Small intestine (tissue), 7 donors: ENCODE results near the gene ARFGEF3. TPM values are rescaled to one million over a fixed set of nuclear protein-coding genes. Genes with fewer than 3 reads are reported as not detected.

ENCODE experiments used
- DNase-seq, 2 donors: peaks; one replicate each; pipeline versions ENCODE4 v3.0.0 to v3.0.0-alpha.2; 2013
- FAIRE-seq: peaks from 2 replicates; lab custom pipeline; 2012; peaks lifted over from hg19 to GRCh38; lab: Jason Lieb, UNC
- H3K27ac ChIP-seq, 3 donors: one replicate each; pipeline ENCODE4 v1.5.1; 2013; ENCODE audit warnings: low read length in 2 of 3, mild to moderate bottlenecking in 2 of 3, control low read depth in 1 of 3, inconsistent platforms in 1 of 3, low read depth in 1 of 3, moderate library complexity in 1 of 3
- H3K27me3 ChIP-seq, 3 donors: one replicate each; pipeline ENCODE4 v1.6.1; 2013; ENCODE audit warnings: low read length in 3 of 3, inconsistent platforms in 1 of 3; ENCODE audit not compliant: control insufficient read depth in 3 of 3, insufficient read depth in 3 of 3
- H3K36me3 ChIP-seq, 3 donors: one replicate each; pipeline ENCODE4 v1.6.1; 2013; ENCODE audit warnings: low read length in 3 of 3, inconsistent platforms in 1 of 3, low read depth in 1 of 3, mild to moderate bottlenecking in 1 of 3, moderate library complexity in 1 of 3; ENCODE audit not compliant: control insufficient read depth in 3 of 3, insufficient read depth in 2 of 3
- H3K4me1 ChIP-seq, 3 donors: one replicate each; pipeline ENCODE4 v1.6.1; 2013; ENCODE audit warnings: low read length in 2 of 3, inconsistent platforms in 1 of 3, low read depth in 1 of 3, mild to moderate bottlenecking in 1 of 3, moderate library complexity in 1 of 3; ENCODE audit not compliant: control insufficient read depth in 3 of 3, insufficient read depth in 2 of 3
- H3K4me3 ChIP-seq, 3 donors: one replicate each; pipeline ENCODE4 v1.5.1; 2013; ENCODE audit warnings: low read length in 3 of 3, control low read depth in 1 of 3, inconsistent platforms in 1 of 3, low read depth in 1 of 3, mild to moderate bottlenecking in 1 of 3, moderate library complexity in 1 of 3
- H3K9me3 ChIP-seq, 2 donors: one replicate each; pipeline ENCODE4 v1.6.1; 2013; ENCODE audit warnings: low read depth in 1 of 2, low read length in 1 of 2; ENCODE audit not compliant: control insufficient read depth in 2 of 2, insufficient read depth in 1 of 2
- WGBS, 3 donors: extraction: QIAGEN DNeasy Blood & Tissue Kit; methylation state at CpG; one replicate each; pipeline ENCODE4 v1.1.7; 2013; 5-methylcytosine and 5-hydroxymethylcytosine counted together
- polyA plus RNA-seq, 4 donors: library from polyadenylated mRNA; stranded (reverse) in 3 of 4; unstranded in 1 of 4; fragments of 200-250 nt in 3 of 4; fragments of 120-200 nt in 1 of 4; gene quantifications; one replicate each; pipeline versions ENCODE4 v1.2.1 to v1.2.3, GENCODE V29; 2013
- donor health status: healthy with polysubstance abuse.
- donor health status: control.
- donor health status: control.
- donor health status: Bipolar disorder and iron deficiency.
- donor health status: healthy.

The ARFGEF3 gene
- polyA plus RNA-seq, 4 donors, result 0.27 to 6.2 (median 2.9) TPM

DNA sequence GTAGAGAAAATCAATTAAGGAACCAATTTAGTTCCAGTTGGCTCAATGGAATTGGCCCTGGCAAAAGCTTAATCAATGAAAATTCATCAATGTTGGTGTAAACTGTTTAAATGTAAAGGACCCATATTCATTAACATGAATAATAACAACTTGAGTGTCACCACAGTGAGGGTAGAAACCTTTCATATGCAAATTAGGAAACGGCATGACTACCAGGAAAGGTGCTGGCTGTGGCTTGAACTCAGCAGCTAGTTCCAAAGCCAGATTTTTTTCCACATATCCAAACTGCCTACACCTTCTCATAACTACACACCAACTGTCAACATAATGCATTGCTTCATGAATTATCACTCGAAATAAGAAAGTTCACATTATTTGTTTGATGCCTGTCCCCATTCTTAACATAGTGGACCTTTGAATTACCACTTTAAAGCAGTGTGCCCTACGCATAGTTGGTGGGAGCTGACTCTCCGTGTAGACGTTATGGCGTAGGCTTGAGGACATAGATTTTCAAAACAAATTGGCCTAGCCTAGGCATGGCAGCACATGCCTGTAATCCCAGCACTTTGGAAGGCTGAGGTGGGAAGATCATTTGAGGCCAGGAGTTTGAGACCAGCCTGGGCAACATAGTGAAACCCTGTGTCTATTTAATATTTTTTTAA is 36.8 kb downstream of the ARFGEF3 start:
- H3K36me3 ChIP-seq, result no peaks in the 10 kb centered on the region
- no peak overlapping the region for H3K27ac ChIP-seq
- WGBS, 3 donors, result 78 to 88% (median 87%) methylated on average over 6 of the region's 6 CpGs
- FAIRE-seq, result no peak
- H3K4me1 ChIP-seq, result no peaks in the 10 kb centered on the region
- DNase-seq, result no peak
- H3K9me3 ChIP-seq, result no peaks in the 10 kb centered on the region
- H3K4me3 ChIP-seq, result no peak overlapping the region
- no peaks in the 10 kb centered on the region for H3K27me3 ChIP-seq

GRCh38 chr6:138201836-138202235 is 40.1 kb downstream of the ARFGEF3 start:
- Histone ChIP-seq H3K27ac (no peak overlapping the region), H3K36me3 (no peaks in the 10 kb centered on the region), H3K27me3 (no peaks in the 10 kb centered on the region), H3K9me3 (no peaks in the 10 kb centered on the region), H3K4me3 (no peak overlapping the region), H3K4me1 (no peaks in the 10 kb centered on the region)
- FAIRE-seq (no peak), DNase-seq (no peak)
- 94 to 95% (median 95%) methylated on average over 4 of the region's 4 CpGs for WGBS, 3 donors

- no peaks in the 10 kb centered on the region for H3K27me3 ChIP-seq
- no peak for FAIRE-seq
- H3K4me3 ChIP-seq, result no peak overlapping the region
- H3K4me1 ChIP-seq, result no peaks in the 10 kb centered on the region
- no peak overlapping the region for H3K27ac ChIP-seq
- H3K36me3 ChIP-seq, result no peaks in the 10 kb centered on the region
- DNase-seq, result no peak
- H3K9me3 ChIP-seq, result no peaks in the 10 kb centered on the region
- 86 to 97% (median 91%) methylated on average over 2 of the region's 2 CpGs for WGBS, 3 donors
Measured at GRCh38 chr6:138203315-138203714, 41.6 kb downstream of the ARFGEF3 start.

DNA sequence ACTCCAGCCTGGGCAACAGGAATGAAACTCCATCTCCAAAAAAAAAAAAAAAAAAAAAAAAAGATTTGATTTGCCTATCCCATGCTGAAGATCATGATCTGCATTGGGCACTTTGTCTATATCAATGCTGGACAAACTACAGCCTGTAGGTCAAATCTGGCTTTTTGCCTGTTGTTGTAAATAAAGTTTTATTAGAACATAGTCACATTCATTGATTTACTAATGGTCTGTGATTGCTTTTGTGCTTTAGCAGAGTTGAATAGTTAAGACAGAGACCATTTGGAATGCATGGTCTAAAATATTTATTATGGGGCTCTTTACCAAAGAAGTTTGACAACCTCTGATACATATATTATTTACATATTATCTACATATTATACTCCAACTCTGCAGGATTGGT is 42.6 kb downstream of the ARFGEF3 start:
- Histone ChIP-seq H3K4me1 (no peaks in the 10 kb centered on the region), H3K4me3 (no peak overlapping the region), H3K36me3 (no peaks in the 10 kb centered on the region), H3K9me3 (no peaks in the 10 kb centered on the region), H3K27ac (no peak overlapping the region), H3K27me3 (no peaks in the 10 kb centered on the region)
- DNase-seq (no peak), FAIRE-seq (no peak)

DNA sequence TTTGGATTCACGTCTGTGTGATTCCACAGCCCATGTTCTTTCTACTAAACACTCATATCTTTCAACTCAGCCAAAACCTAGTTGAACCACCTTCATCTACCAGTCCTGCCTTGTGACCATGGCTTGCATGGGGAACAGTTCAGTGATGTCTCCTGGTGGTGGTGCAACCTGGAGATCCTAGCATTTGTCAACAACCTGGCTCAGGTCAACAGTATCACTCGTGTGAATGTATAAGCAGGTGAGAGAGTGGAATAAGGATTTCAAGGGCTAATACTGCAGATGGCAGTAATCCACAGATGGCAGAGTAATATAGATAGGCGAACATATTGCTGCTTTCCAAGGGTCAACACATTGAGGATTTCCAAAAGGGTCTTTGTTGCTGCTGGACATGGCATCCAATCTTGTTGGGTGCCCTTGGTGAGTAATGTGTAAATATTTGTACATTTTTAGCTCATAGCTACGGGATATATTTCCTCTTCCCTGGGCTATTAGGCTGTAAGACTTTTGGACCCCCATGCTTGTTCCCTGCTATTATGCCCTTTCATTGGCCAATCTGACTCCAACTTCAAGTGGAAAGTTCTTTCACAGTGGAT is 43.1 kb downstream of the ARFGEF3 start:
- H3K27ac ChIP-seq, result no peak overlapping the region
- FAIRE-seq (no peak), DNase-seq (no peak)
- H3K4me1 ChIP-seq, result no peaks in the 10 kb centered on the region
- H3K4me3 ChIP-seq, result no peak overlapping the region
- H3K36me3 ChIP-seq, result no peaks in the 10 kb centered on the region
- WGBS, 3 donors, result 80 to 87% (median 82%) methylated on average over 4 of the region's 4 CpGs
- H3K27me3 ChIP-seq, result peaks cover 0 to 1% (median 0%) of the 10 kb centered on the region in 3 donors
- no peaks in the 10 kb centered on the region for H3K9me3 ChIP-seq

DNA sequence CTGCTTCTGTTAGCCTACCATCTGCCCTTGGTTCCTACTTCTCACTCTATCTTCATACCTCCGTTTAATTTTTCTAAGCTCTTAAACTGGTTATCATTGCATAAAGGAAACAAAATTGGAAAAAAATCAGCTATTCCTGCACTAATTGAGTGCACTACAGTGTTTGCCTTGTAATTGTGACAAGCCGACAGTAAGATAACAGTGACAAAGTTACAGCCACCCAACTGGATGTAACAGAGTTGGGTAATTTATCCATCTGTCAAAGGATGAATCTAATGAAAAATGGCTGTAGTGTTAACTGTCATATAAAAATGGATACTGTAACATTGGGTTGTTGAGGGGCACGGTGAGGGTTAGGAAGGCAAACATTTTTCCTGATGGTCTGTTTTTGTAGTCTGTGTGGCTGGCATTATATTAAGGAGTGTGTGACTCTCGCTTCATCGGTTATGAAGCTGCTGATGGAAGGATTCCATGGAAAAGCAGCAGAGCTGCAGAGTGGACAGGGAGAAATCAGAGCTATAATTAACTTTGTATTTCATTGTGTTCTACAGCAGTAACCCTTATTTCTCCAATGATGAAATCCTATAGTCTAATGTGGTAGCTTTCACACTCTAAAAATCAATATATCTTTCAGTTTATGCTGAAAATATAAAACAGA is 43.8 kb downstream of the ARFGEF3 start:
- Histone ChIP-seq H3K4me1 (no peaks in the 10 kb centered on the region), H3K4me3 (no peak overlapping the region), H3K27ac (no peak overlapping the region), H3K36me3 (no peaks in the 10 kb centered on the region), H3K27me3 (peaks cover 0 to 2% (median 0%) of the 10 kb centered on the region in 3 donors), H3K9me3 (no peaks in the 10 kb centered on the region)
- no peak for FAIRE-seq
- 82% methylated on average over 5 of the region's 5 CpGs for WGBS, 3 donors
- DNase-seq, result no peak

GRCh38 chr6:138206862-138207261 is 45.1 kb downstream of the ARFGEF3 start:
- Histone ChIP-seq H3K36me3 (no peaks in the 10 kb centered on the region), H3K27me3 (peaks cover 0 to 2% (median 0%) of the 10 kb centered on the region in 3 donors), H3K4me3 (no peak overlapping the region), H3K9me3 (no peaks in the 10 kb centered on the region), H3K4me1 (no peaks in the 10 kb centered on the region), H3K27ac (no peak overlapping the region)
- FAIRE-seq (no peak), DNase-seq (no peak)

DNA sequence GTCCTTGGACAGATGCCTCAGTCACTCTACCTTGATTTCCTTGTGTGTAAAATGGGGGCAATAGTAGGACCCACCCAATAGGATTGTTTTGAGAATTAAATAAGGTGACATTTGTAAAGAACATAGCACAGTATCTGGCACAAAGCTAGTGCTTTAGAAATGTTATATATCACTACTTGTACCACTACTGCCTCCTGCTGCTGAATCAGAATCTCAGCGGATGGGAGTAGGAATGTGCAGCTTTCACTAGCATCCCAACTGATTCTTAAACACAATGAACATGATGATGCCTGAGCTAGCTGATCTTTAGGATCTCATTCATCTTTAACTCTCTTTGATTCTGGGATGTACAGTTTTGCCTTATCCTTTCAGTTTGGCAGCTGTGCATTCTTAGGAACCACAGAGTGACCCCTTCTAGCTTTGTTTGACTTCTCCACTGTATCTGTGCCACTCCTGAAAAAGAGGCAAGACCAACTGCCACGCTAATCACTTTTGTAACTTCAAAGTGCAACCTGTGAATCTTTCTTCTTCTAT is 49.4 kb downstream of the ARFGEF3 start:
- Histone ChIP-seq H3K27ac (no peak overlapping the region), H3K4me3 (no peak overlapping the region), H3K9me3 (no peaks in the 10 kb centered on the region), H3K4me1 (no peaks in the 10 kb centered on the region), H3K27me3 (peaks cover 0 to 4% (median 0%) of the 10 kb centered on the region in 3 donors), H3K36me3 (no peaks in the 10 kb centered on the region)
- no peak for DNase-seq
- 83 to 96% (median 85%) methylated on average over 2 of the region's 2 CpGs for WGBS, 3 donors
- FAIRE-seq, result no peak
